GM21786 (cell line): ENCODE data around the gene MED13L.

ENCODE experiments used
- ATAC-seq: cut with Tn5 transposase; IDR thresholded peaks from one replicate; pipeline ENCODE4 v1.9.1; 2021; ENCODE audit not compliant: unreplicated experiment

Gene MED13L

GRCh38 chr12:116277467-116278278 is at the start of gene MED13L:
TSS of gene MED13L (minus strand) at chr12:116277693. CDS start at chr12:116277131, 562 bp downstream.
- ATAC-seq, result peak; percentile 81

- peak; percentile 86 for ATAC-seq
These were observed 47.8 kb upstream of the MED13L start for GRCh38 chr12:116325336-116325664.

GRCh38 chr12:116324654-116325335 is 47.3 kb upstream of the MED13L start:
- ATAC-seq, result peak; percentile 26

GRCh38 chr12:116323406-116324386 is 46.2 kb upstream of the MED13L start:
- no peak for ATAC-seq

- no peak for ATAC-seq
These were observed 44.4 kb upstream of the MED13L start for GRCh38 chr12:116321913-116322312.

GRCh38 chr12:116320791-116321217 is 43.3 kb upstream of the MED13L start:
- no peak for ATAC-seq

- no peak for ATAC-seq
These were observed 42.6 kb upstream of the MED13L start for GRCh38 chr12:116319898-116320621.

GRCh38 chr12:116319233-116319897 is 41.9 kb upstream of the MED13L start:
- no peak for ATAC-seq

GRCh38 chr12:116318576-116319232 is 41.2 kb upstream of the MED13L start:
- ATAC-seq, result no peak

- no peak for ATAC-seq
These were observed 40.6 kb upstream of the MED13L start for GRCh38 chr12:116317986-116318575.

GRCh38 chr12:116317139-116317538 is 39.6 kb upstream of the MED13L start:
- ATAC-seq, result no peak

GRCh38 chr12:116314477-116314876 is 37.0 kb upstream of the MED13L start:
- no peak for ATAC-seq

GRCh38 chr12:116313194-116313927 is 35.9 kb upstream of the MED13L start:
- no peak for ATAC-seq

- ATAC-seq, result no peak
These were observed 32.6 kb upstream of the MED13L start for GRCh38 chr12:116310082-116310481.

- ATAC-seq, result no peak
These were observed 31.9 kb upstream of the MED13L start for GRCh38 chr12:116309343-116309742.

GRCh38 chr12:116308647-116309046 is 31.2 kb upstream of the MED13L start:
- no peak for ATAC-seq

- ATAC-seq, result no peak
These were observed 29.5 kb upstream of the MED13L start for GRCh38 chr12:116306968-116307367.

GRCh38 chr12:116306506-116306905 is 29.0 kb upstream of the MED13L start:
- ATAC-seq, result no peak
